ENCODE measurements around the gene IL1A. TPM values are rescaled to one million over a fixed set of nuclear protein-coding genes. Genes with fewer than 3 reads are reported as not detected.

IL1A gene
- total and polyA plus RNA-seq, 9 donors, result 0.07 to 0.69 (median 0.12) TPM; not detected in 4

DNA sequence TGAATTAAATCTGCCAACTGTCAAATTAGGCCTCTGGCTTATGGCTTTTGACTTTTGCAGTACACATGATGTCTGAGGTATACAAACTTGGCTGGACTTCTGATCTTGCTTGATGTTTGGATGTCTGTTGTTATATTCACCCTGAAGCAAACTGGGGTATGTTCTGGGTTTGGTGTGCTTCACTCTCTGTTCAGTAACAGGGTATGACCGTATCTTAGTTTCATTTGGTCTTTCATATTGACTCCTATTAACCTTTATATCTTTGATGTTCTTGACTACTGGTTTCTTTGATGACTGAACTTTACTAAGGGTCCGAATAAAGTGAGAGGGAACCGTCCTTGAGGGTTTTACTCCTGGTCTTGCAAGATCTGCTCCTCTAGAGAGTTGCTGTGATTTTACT, 28.1 kb downstream of the IL1A start:
- H3K4me3 ChIP-seq, result no peak overlapping the region
- 92 to 97% (median 97%) methylated on average over 3 of the region's 3 CpGs for WGBS, 3 donors
- DNase-seq, result no peak
- no peaks in the 10 kb centered on the region for H3K27me3 ChIP-seq
- H3K4me1 ChIP-seq (ENCODE audit: insufficient read depth), result no peaks in the 10 kb centered on the region
- no peaks in the 10 kb centered on the region for H3K36me3 ChIP-seq
- no peak overlapping the region for H3K27ac ChIP-seq
- TF ChIP-seq, protein P1, sequence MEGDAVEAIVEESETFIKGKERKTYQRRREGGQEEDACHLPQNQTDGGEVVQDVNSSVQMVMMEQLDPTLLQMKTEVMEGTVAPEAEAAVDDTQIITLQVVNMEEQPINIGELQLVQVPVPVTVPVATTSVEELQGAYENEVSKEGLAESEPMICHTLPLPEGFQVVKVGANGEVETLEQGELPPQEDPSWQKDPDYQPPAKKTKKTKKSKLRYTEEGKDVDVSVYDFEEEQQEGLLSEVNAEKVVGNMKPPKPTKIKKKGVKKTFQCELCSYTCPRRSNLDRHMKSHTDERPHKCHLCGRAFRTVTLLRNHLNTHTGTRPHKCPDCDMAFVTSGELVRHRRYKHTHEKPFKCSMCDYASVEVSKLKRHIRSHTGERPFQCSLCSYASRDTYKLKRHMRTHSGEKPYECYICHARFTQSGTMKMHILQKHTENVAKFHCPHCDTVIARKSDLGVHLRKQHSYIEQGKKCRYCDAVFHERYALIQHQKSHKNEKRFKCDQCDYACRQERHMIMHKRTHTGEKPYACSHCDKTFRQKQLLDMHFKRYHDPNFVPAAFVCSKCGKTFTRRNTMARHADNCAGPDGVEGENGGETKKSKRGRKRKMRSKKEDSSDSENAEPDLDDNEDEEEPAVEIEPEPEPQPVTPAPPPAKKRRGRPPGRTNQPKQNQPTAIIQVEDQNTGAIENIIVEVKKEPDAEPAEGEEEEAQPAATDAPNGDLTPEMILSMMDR (IDR thresholded peaks at IDR 0.05), result no peak
- TF ChIP-seq POLR2A (IDR thresholded peaks at IDR 0.05), result no peak
- TF ChIP-seq EP300 (IDR thresholded peaks at IDR 0.05), result no peak
- intact Hi-C loops (cut with DNase I), result no loop called here
- H3K9me3 ChIP-seq, result no peaks in the 10 kb centered on the region

DNA sequence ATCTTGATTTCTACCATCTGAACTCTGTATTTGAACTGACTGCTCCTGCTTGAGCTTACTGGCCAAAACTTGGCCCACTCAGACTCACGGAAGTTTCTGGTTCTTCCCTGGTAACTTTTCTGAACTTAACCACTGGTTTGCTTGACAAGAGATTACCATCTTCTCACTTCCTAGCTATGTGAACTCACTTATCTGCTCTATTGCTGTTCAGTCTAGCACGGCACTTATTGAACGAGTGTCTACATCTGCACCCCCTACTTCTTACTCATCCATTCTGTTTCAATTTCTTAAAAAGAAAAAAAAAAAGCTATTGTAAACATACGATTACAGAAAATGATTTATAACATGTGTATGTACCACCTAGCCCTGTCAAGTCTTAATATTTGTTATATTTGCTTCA, 28.8 kb downstream of the IL1A start:
- H3K9me3 ChIP-seq, result no peaks in the 10 kb centered on the region
- DNase-seq, result no peak
- WGBS, 3 donors, result 90 to 94% (median 94%) methylated on average over 4 of the region's 4 CpGs
- TF ChIP-seq EP300 (IDR thresholded peaks at IDR 0.05), result no peak
- no peak for TF ChIP-seq POLR2A (IDR thresholded peaks at IDR 0.05)
- TF ChIP-seq, protein P1 (IDR thresholded peaks at IDR 0.05), result no peak
- H3K4me3 ChIP-seq, result no peak overlapping the region
- intact Hi-C loops (cut with DNase I), result no loop called here
- no peaks in the 10 kb centered on the region for H3K4me1 ChIP-seq (ENCODE audit: insufficient read depth)
- H3K27me3 ChIP-seq, result no peaks in the 10 kb centered on the region
- H3K27ac ChIP-seq, result no peak overlapping the region
- no peaks in the 10 kb centered on the region for H3K36me3 ChIP-seq

DNA sequence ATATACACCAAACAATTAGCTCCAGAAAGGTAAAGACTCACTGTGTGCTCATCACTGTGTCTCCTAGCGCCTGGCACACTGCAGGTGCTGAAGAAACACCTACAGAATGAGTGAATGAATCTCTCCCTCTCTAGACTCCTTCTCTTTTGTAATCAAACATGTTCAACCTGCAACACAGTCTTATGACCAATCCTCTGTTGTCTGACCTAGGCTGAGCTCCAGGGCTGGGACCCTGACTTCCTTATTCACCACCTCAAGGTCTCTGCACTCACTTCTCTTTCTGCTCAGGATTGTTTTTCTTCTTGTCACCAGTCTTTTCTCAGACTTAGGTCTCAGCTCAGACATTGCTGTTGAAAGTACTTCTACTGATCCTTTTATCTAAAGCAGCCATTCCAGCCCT, 29.7 kb downstream of the IL1A start:
- no peaks in the 10 kb centered on the region for H3K4me1 ChIP-seq (ENCODE audit: insufficient read depth)
- WGBS, 3 donors, result 94 to 100% (median 97%) methylated on average over 1 of the region's 1 CpG
- TF ChIP-seq EP300 (IDR thresholded peaks at IDR 0.05) (no peak), POLR2A (IDR thresholded peaks at IDR 0.05) (no peak)
- TF ChIP-seq, protein P1 (IDR thresholded peaks at IDR 0.05), result no peak

DNA sequence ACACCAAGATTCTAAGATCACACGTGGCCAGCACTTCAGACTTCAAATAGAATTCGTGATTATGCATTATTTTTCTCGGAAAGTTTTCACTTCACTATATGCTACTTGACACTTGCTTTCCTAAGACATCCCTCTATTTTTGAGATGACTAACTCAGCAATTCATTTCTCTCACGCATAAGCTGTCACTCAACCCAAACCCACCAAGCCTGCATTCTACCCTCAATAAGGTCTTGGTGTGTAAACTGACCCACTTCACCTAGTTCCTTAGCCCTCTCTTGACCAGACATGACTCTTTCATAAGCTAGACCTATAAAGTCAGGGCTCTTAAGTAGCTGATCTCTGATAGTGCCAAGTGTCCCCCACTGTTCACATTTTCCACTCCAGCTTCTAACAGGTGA, 31.6 kb downstream of the IL1A start:
- no peaks in the 10 kb centered on the region for H3K9me3 ChIP-seq
- no peaks in the 10 kb centered on the region for H3K36me3 ChIP-seq
- H3K27ac ChIP-seq, result no peak overlapping the region
- DNase-seq, result no peak
- TF ChIP-seq POLR2A (IDR thresholded peaks at IDR 0.05) (no peak), EP300 (IDR thresholded peaks at IDR 0.05) (no peak)
- no peaks in the 10 kb centered on the region for H3K4me1 ChIP-seq (ENCODE audit: insufficient read depth)
- intact Hi-C loops (cut with DNase I), result no loop called here
- 88 to 93% (median 89%) methylated on average over 4 of the region's 4 CpGs for WGBS, 3 donors
- H3K27me3 ChIP-seq, result no peaks in the 10 kb centered on the region
- no peak overlapping the region for H3K4me3 ChIP-seq

More for the DNA sequence above, 29.7 kb downstream of the IL1A start:
- H3K9me3 ChIP-seq, result no peaks in the 10 kb centered on the region
- intact Hi-C loops (cut with DNase I), result no loop called here
- no peak overlapping the region for H3K4me3 ChIP-seq
- no peak overlapping the region for H3K27ac ChIP-seq
- no peaks in the 10 kb centered on the region for H3K27me3 ChIP-seq
- H3K36me3 ChIP-seq, result no peaks in the 10 kb centered on the region
- DNase-seq, result no peak

DNA sequence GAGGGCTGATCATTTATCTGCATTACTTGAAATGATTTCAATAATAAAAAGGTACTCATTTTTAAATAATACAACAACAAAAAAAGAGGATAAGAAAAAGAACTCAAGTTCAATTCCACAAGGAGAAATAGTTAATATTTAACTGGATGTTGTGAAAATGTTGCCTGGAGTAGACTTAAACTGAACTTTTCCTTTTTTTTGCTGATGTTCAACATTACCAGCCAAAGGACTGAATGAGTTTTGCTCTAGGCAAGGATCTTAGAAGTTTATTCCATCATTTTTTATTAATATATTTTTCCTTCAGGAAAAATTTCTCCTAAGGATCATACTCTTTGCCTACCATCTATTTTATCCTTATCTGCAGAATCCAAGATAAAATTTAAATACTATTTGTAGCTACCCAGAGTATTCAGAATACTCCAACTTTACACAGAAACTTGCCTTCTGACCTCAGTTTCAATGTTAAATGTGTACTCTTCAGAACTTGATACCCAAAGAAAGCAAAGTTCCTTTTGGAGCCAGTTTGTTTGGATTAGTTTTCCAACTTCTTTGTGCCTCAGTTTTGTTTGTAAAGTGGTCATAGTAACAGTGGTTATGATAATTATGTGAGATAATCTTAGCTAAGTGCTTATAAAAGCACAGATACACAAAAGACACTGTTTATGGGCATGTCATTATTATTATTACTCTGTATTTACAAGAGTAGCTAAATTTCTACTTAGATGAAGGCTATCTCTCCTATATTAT, 32.7 kb downstream of the IL1A start:
- Histone ChIP-seq H3K4me1 (ENCODE audit: insufficient read depth) (no peaks in the 10 kb centered on the region), H3K9me3 (no peaks in the 10 kb centered on the region), H3K27me3 (no peaks in the 10 kb centered on the region), H3K4me3 (no peak overlapping the region), H3K27ac (no peak overlapping the region), H3K36me3 (no peaks in the 10 kb centered on the region)
- DNase-seq, result no peak
- TF ChIP-seq, protein P1 (IDR thresholded peaks at IDR 0.05), result no peak
- TF ChIP-seq POLR2A (IDR thresholded peaks at IDR 0.05) (no peak), EP300 (IDR thresholded peaks at IDR 0.05) (no peak)
- intact Hi-C loops (cut with DNase I), result no loop called here
